Left kidney (tissue), 1 donor: ENCODE data around the gene USH1C. TPM values are rescaled to one million over a fixed set of nuclear protein-coding genes. Genes with fewer than 3 reads are reported as not detected.

ENCODE experiments used
- polyA plus RNA-seq: library from polyadenylated mRNA; unstranded; fragments of 120-200 nt; gene quantifications from one replicate; pipeline ENCODE4 v1.2.1, GENCODE V29; 2013; ENCODE audit not compliant: insufficient read length

The USH1C gene
- polyA plus RNA-seq, 1 donor, result 81.8 TPM

Other genes with a start within 250 kb of the USH1C start
- gene NCR3LG1, start 192.6 kb downstream of the USH1C start, polyA plus RNA-seq, result 2.3 TPM
- 2.6 TPM for gene KCNJ11, start 155.8 kb downstream of the USH1C start, polyA plus RNA-seq
- gene ABCC8, start 67.6 kb downstream of the USH1C start, polyA plus RNA-seq, result 1.2 TPM
- gene OTOG, start 2.8 kb upstream of the USH1C start, polyA plus RNA-seq, result 0.83 TPM
- not detected for gene MYOD1, start 175.2 kb upstream of the USH1C start, polyA plus RNA-seq
- 1.5 TPM for gene KCNC1, start 190.4 kb upstream of the USH1C start, polyA plus RNA-seq